Vagina (tissue), 2 donors: ENCODE measurements around the gene KRTAP22-2.

Experiments used
- CTCF ChIP-seq, 3 experiments: fragments of 450-650 bp in 2 of 3; fragments of 200-600 bp in 1 of 3; sonication (generic) in 1 of 3; IDR thresholded peaks; one replicate each; pipeline ENCODE4 v1.5.1; 2017 to 2019; ENCODE audit warnings: antibody characterized with exemption in 3 of 3, mild to moderate bottlenecking in 2 of 3, moderate library complexity in 2 of 3
- POLR2A ChIP-seq, 2 donors: fragments of 450-650 bp; IDR thresholded peaks; one replicate each; pipeline ENCODE4 v1.6.1; 2017; ENCODE audit warnings: antibody characterized with exemption in 2 of 2, mild to moderate bottlenecking in 2 of 2, moderate library complexity in 2 of 2
- POLR2AphosphoS5 ChIP-seq, 2 donors: sonication (generic); formaldehyde crosslinking; IDR thresholded peaks; one replicate each; pipeline ENCODE4 v1.9.0; 2017; ENCODE audit warnings: antibody characterized with exemption in 2 of 2, mild to moderate bottlenecking in 2 of 2, low read depth in 1 of 2; ENCODE audit not compliant: insufficient read depth in 1 of 2

- TF ChIP-seq CTCF (IDR thresholded peaks at IDR 0.05) (no peak), POLR2A (IDR thresholded peaks at IDR 0.05) (no peak), POLR2AphosphoS5 (IDR thresholded peaks at IDR 0.05; ENCODE audit: insufficient read depth in 1 of 2, low read depth in 1 of 2) (no peak)
These were observed 25.0 kb upstream of the KRTAP22-2 start for GRCh38 chr21:30615199-30615598.
